GM12891 (cell line): Measurements from ENCODE around the gene TYROBP.

Experiments
- POLR2A ChIP-seq: IDR thresholded peaks from 2 replicates; pipeline ENCODE4 v1.6.1; 2011; ENCODE audit warnings: low read depth, low read length, control low read depth
- POLR2AphosphoS5 ChIP-seq: IDR thresholded peaks from 2 replicates; pipeline ENCODE4 v1.6.1; 2011; ENCODE audit warnings: low read depth, low read length, control low read depth
- POU2F2 ChIP-seq: IDR thresholded peaks from 2 replicates; pipeline ENCODE4 v1.6.1; 2011; ENCODE audit warnings: low read depth, mild to moderate bottlenecking, control low read depth, low read length, moderate library complexity
- TAF1 ChIP-seq: IDR thresholded peaks from 2 replicates; pipeline ENCODE4 v1.6.1; 2011; ENCODE audit warnings: low read depth, low read length, control low read depth

DNA sequence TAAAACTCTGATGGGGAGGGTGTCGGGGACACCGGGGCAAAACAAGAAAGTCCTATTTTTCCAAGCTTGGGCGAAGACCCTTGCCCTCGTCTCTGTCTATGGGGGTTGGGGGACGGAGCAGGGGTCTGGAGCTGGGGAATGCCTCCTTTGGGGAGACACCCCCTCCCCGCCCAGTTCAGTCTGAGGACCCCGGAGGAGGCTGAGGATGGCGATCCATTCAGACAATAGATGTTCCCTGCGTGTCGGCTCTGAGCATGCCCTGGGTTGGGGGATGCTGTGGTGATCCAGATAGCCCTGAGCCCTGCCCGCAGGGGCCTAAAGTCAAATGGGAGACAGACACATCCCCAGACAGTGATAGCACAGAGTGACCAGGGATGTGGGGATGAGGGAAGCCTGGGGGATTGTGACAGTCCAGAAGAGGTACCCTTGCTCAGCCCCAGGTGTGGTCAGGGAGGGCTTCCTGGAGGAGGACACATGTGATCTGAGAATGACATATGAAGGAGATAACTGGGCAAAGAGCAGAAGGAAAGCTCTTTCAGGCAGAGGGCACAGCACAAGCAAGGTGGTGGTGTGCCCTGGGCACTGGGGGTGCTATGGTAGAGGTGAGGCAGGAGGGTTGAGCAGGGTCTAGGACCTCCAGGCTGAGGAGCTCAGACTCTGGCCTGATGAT, 37.2 kb upstream of the TYROBP start:
- TF ChIP-seq POLR2A (no peak), TAF1 (no peak), POU2F2 (no peak), POLR2AphosphoS5 (no peak)
